Activated CD8-positive, alpha-beta memory T cell treated with anti-CD3 and anti-CD28 coated beads for 48 hours (primary cell): ENCODE data around the gene SLC38A3.

Source experiments
- DNase-seq, 3 experiments: peaks; one replicate each; pipeline ENCODE4 v3.0.0-alpha.2; 2020; ENCODE audit warnings: low read depth in 2 of 3, low spot score in 2 of 3

Gene SLC38A3

GRCh38 chr3:50265571-50265970, 60.5 kb downstream of the SLC38A3 start:
- DNase-seq = no peak

- DNase-seq = no peak
Observed at GRCh38 chr3:50266017-50266416, 60.9 kb downstream of the SLC38A3 start.

GRCh38 chr3:50266836-50267235, 61.8 kb downstream of the SLC38A3 start:
- no peak for DNase-seq

GRCh38 chr3:50267280-50267913, 62.3 kb downstream of the SLC38A3 start:
- no peak for DNase-seq

DNA sequence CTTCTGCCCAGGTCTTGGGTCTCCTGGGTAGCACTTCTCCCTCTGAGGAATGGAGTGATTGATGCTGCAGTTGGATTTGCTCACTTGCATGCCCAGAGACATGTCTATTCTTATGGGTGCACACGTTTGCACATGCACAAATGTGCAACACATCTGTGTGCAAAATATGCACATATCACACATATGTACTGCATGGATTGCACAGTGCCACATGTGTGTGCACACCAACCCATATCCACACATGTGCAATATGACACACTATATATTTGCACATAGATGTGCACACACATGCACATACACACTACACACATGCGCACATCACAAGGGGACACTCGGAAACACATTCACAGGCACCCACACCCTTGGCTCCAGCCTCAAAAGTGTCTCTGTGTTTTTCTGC, 63.2 kb downstream of the SLC38A3 start:
- no peak for DNase-seq

- DNase-seq = no peak
Observed at GRCh38 chr3:50268703-50269451, 63.8 kb downstream of the SLC38A3 start, which contains the start of gene SEMA3B. Gene SEMA3B (plus strand): TSS chr3:50269147. CDS start chr3:50269241, 94 bp downstream.

DNA sequence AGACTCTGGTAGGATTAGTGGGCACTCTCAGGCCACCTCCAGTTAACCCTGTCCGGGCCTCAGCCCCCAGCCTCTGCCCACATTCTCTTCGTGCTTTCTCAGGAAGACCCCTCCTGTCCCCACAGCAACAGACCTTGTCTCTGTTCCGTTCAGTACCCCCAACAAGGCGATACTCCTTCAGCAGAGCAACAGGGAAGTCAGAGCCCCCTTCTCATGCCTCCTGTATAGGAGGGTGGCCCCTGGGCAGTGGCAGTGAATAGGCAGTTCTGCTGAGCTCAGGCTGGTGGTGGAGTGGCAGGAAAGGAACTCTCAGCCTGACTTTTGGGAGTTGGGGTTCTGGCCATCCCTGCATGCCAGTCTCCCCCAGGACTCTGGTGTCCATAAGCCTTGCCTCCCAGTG, 64.4 kb downstream of the SLC38A3 start:
- DNase-seq = no peak

GRCh38 chr3:50269977-50270413, 64.9 kb downstream of the SLC38A3 start:
- DNase-seq = no peak

DNA sequence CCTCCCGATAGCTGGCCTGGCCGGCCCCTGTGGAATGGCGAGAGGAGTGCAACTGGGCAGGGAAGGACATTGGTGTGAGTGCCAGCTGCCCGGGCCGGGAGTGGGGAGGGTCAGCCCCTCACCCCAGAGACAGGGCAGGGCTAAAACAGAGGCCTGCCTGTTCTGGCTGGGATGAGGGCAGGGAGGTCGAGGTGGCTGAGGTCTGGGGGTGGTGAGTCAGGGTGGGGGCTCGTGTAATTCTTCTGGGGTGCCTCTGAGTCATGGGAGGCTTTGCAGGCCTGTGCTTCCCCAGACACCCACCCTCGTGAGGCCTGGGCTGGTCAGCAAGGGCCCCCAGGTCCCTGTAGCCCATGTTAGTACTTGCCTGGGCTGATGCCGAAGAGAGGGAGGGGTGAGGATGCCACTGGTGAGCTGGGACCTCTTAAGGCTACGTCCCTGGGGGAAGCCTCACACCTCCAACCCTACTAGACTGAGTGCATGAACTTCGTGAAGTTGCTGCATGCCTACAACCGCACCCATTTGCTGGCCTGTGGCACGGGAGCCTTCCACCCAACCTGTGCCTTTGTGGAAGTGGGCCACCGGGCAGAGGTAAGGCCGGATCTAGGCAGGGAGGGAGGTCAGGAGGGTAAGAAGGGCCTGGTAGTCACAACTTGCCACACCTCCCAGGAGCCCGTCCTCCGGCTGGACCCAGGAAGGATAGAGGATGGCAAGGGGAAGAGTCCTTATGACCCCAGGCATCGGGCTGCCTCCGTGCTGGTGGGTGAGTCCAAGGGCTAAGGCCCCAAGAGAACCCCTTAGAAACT, 65.6 kb downstream of the SLC38A3 start:
- DNase-seq = no peak
